HT-29 (cell line): ENCODE data around the gene LAMC2. TPM values are rescaled to one million over a fixed set of nuclear protein-coding genes. Genes with fewer than 3 reads are reported as not detected.

Experiments used
- DNase-seq: peaks from one replicate; pipeline ENCODE4 v3.0.0-alpha.2; 2015; ENCODE audit warnings: low spot score
- total RNA-seq: library from RNA; depleted of rRNA; stranded (reverse); fragments of >200 nt; shearing (Covaris generic); gene quantifications from 2 replicates; pipeline ENCODE4 v1.2.3, GENCODE V29; 2014

LAMC2 gene
- total RNA-seq, 1 experiment from 2014 or later: 5.0 TPM

- DNase-seq: no peak
Observed at GRCh38 chr1:183168308-183168707, 17.8 kb upstream of the LAMC2 start.

GRCh38 chr1:183173828-183174227 is 12.2 kb upstream of the LAMC2 start:
- DNase-seq: no peak

GRCh38 chr1:183175631-183176030 is 10.4 kb upstream of the LAMC2 start:
- no peak for DNase-seq

- no peak for DNase-seq
Observed at GRCh38 chr1:183178545-183178944, 7.5 kb upstream of the LAMC2 start.

GRCh38 chr1:183179033-183179432 is 7.0 kb upstream of the LAMC2 start:
- DNase-seq: no peak

GRCh38 chr1:183180218-183180617 is 5.8 kb upstream of the LAMC2 start:
- no peak for DNase-seq

GRCh38 chr1:183180634-183181056 is 5.4 kb upstream of the LAMC2 start:
- no peak for DNase-seq

GRCh38 chr1:183186841-183187240 is 777 bp downstream of the LAMC2 start:
- peak; percentile 55 for DNase-seq

- DNase-seq: no peak
Observed at GRCh38 chr1:183188240-183188639, 2.2 kb downstream of the LAMC2 start.

GRCh38 chr1:183191833-183192232 is 5.8 kb downstream of the LAMC2 start:
- DNase-seq: no peak

GRCh38 chr1:183193963-183194525 is 8.0 kb downstream of the LAMC2 start:
- DNase-seq: no peak

GRCh38 chr1:183194527-183195141 is 8.6 kb downstream of the LAMC2 start:
- DNase-seq: no peak

- peak; percentile 67 for DNase-seq
Observed at GRCh38 chr1:183195142-183195574, 9.1 kb downstream of the LAMC2 start.

- no peak for DNase-seq
Observed at GRCh38 chr1:183197762-183198161, 11.7 kb downstream of the LAMC2 start.

- no peak for DNase-seq
Observed at GRCh38 chr1:183198463-183198862, 12.4 kb downstream of the LAMC2 start.

GRCh38 chr1:183199304-183199703 is 13.2 kb downstream of the LAMC2 start:
- DNase-seq: no peak

- no peak for DNase-seq
Observed at GRCh38 chr1:183200451-183200850, 14.4 kb downstream of the LAMC2 start.

GRCh38 chr1:183203094-183203493 is 17.0 kb downstream of the LAMC2 start:
- DNase-seq: no peak

- DNase-seq: no peak
Observed at GRCh38 chr1:183205196-183205781, 19.2 kb downstream of the LAMC2 start.

GRCh38 chr1:183206538-183207122 is 20.6 kb downstream of the LAMC2 start:
- DNase-seq: no peak

- peak; percentile 32 for DNase-seq
Observed at GRCh38 chr1:183209533-183210158, 23.6 kb downstream of the LAMC2 start.

- DNase-seq: no peak
Observed at GRCh38 chr1:183210681-183211080, 24.6 kb downstream of the LAMC2 start.
